GM21825 (cell line): ENCODE measurements around the gene MRRF.
"Not testable (repeated sequence)": the region's sequence is repeated elsewhere in the genome, so short reads cannot be mapped to it uniquely, and the experiment has no call there.

ENCODE experiments used
- ATAC-seq: cut with Tn5 transposase; IDR thresholded peaks from one replicate; pipeline ENCODE4 v1.9.1; 2021; ENCODE audit warnings: mild to moderate bottlenecking, moderate library complexity; ENCODE audit not compliant: unreplicated experiment

Gene MRRF

GRCh38 chr9:122330466-122330865 is 65.8 kb downstream of the MRRF start:
- not testable (repeated sequence) for ATAC-seq

GRCh38 chr9:122331523-122331927 is 66.8 kb downstream of the MRRF start:
- no peak for ATAC-seq

- no peak for ATAC-seq
Observed at GRCh38 chr9:122332083-122332482, 67.4 kb downstream of the MRRF start.

GRCh38 chr9:122332644-122333043 is 68.0 kb downstream of the MRRF start:
- ATAC-seq = no peak

GRCh38 chr9:122333169-122333808 is 68.6 kb downstream of the MRRF start:
- no peak for ATAC-seq

- ATAC-seq = no peak
Observed at GRCh38 chr9:122334916-122335315, 70.2 kb downstream of the MRRF start.

GRCh38 chr9:122336189-122336588 is 71.5 kb downstream of the MRRF start:
- no peak for ATAC-seq

- ATAC-seq = no peak
Observed at GRCh38 chr9:122336866-122337555, 72.3 kb downstream of the MRRF start.

- ATAC-seq = no peak
Observed at GRCh38 chr9:122337556-122337929, 72.9 kb downstream of the MRRF start.

- ATAC-seq = no peak
Observed at GRCh38 chr9:122338536-122338935, 73.9 kb downstream of the MRRF start.

GRCh38 chr9:122338994-122339393 is 74.3 kb downstream of the MRRF start:
- ATAC-seq = no peak

GRCh38 chr9:122339579-122339978 is 74.9 kb downstream of the MRRF start:
- no peak for ATAC-seq

GRCh38 chr9:122340161-122340560 is 75.5 kb downstream of the MRRF start:
- no peak for ATAC-seq

GRCh38 chr9:122342323-122343050 is 77.8 kb downstream of the MRRF start:
- no peak for ATAC-seq

- no peak for ATAC-seq
Observed at GRCh38 chr9:122346478-122347347, 82.0 kb downstream of the MRRF start.

GRCh38 chr9:122347348-122348287 is 82.9 kb downstream of the MRRF start:
- ATAC-seq = no peak

- no peak for ATAC-seq
Observed at GRCh38 chr9:122348288-122348777, 83.7 kb downstream of the MRRF start.

GRCh38 chr9:122348791-122349190 is 84.1 kb downstream of the MRRF start:
- ATAC-seq = no peak

GRCh38 chr9:122349201-122349600 is 84.5 kb downstream of the MRRF start:
- ATAC-seq = no peak
